Ovary (tissue), 9 donors: Measurements from ENCODE around the gene DMPK. TPM values are rescaled to one million over a fixed set of nuclear protein-coding genes. Genes with fewer than 3 reads are reported as not detected.

Experiments used
- DNase-seq, 5 donors: peaks; one replicate each; pipeline ENCODE4 v3.0.0-alpha.2; 2019 to 2020
- H3K27ac ChIP-seq, 2 donors: fragments of 200-600 bp; one replicate each; pipeline versions ENCODE4 v1.5.1 to v1.8.0; 2019 to 2022
- H3K27me3 ChIP-seq: fragments of 200-600 bp; one replicate; pipeline ENCODE4 v1.8.0; 2022
- H3K36me3 ChIP-seq: fragments of 200-600 bp; sonication (generic); one replicate; pipeline ENCODE4 v1.5.1; 2019
- H3K4me1 ChIP-seq: one replicate; pipeline ENCODE4 v1.8.1; 2013; ENCODE audit warnings: mild to moderate bottlenecking, moderate library complexity; ENCODE audit not compliant: insufficient read depth
- H3K4me3 ChIP-seq: fragments of 200-600 bp; sonication (generic); one replicate; pipeline ENCODE4 v1.5.1; 2017
- H3K9me3 ChIP-seq, 2 donors: fragments of 200-600 bp in 1 of 2; sonication (generic) in 1 of 2; one replicate each; pipeline versions ENCODE4 v1.5.1 to v1.8.1; 2013 to 2019; ENCODE audit warnings: mild to moderate bottlenecking in 1 of 2, moderate library complexity in 1 of 2
- EP300 ChIP-seq: sonication (generic); formaldehyde crosslinking; IDR thresholded peaks from one replicate; pipeline ENCODE4 v1.6.1; 2017; ENCODE audit warnings: antibody characterized with exemption
- POLR2A ChIP-seq: fragments of 450-650 bp; IDR thresholded peaks from one replicate; pipeline ENCODE4 v1.6.1; 2017; ENCODE audit warnings: antibody characterized with exemption, mild to moderate bottlenecking, moderate library complexity
- WGBS, 3 donors: extraction: QIAGEN DNeasy Blood & Tissue Kit in 1 of 3; methylation state at CpG; one replicate each; pipeline versions ENCODE4 v1.1.5 to v1.1.7; 2013 to 2017; 5-methylcytosine and 5-hydroxymethylcytosine counted together
- intact Hi-C, 4 donors: fragments of 100-400 bp; cut with DNase I; formaldehyde crosslinking; loops; one replicate each; pipeline versions ENCODE4 v1.11.0 to v1.15.1; 2022 to 2023
- polyA plus RNA-seq, 2 donors: library from polyadenylated mRNA; stranded (reverse); fragments of 200-250 nt in 1 of 2; fragments of 350-450 nt in 1 of 2; fragmentation: Illumina TruSeq in 1 of 2; extraction: RNeasy Lipid Tissue Mini Kit (QIAGEN cat#74804) in 1 of 2; gene quantifications; one replicate each; pipeline ENCODE4 v1.2.3, GENCODE V29; 2013 to 2014
- total RNA-seq, 7 donors: library from RNA; depleted of rRNA in 2 of 7; stranded (reverse); fragments of >200 nt in 2 of 7; fragmentation: NEBNext Ultra II Directional in 3 of 7; extraction: Animal tissue kit (Norgen Biotek cat#: 25700) in 3 of 7; gene quantifications; one replicate each; pipeline versions ENCODE4 v1.1.0 to v1.2.4, GENCODE V29; 2016 to 2023
- TF ChIP-seq, protein P1 (sequence below), 3 donors: fragments of 450-650 bp in 2 of 3; fragments of 200-600 bp in 1 of 3; IDR thresholded peaks; one replicate each; pipeline versions ENCODE4 v1.5.1 to v1.8.0; 2016 to 2022; ENCODE audit warnings: antibody characterized with exemption in 3 of 3, mild to moderate bottlenecking in 1 of 3
- donor health status: DM: no; HTN: no; CAD: no; lungs with moderate emphysema.
- donor health status: DM: no; HTN: no; CAD: no.
- donor health status: Bipolar disorder and iron deficiency.
- donor health status: DM: yes; HTN: yes; CAD: no.
- donor health status: DM: no; HTN: no; CAD: no.
- donor health status: DM: yes; HTN: yes; CAD: no.

Gene DMPK
- total and polyA plus RNA-seq, 9 donors, result 21.0 to 105 (median 56.7) TPM

DNA sequence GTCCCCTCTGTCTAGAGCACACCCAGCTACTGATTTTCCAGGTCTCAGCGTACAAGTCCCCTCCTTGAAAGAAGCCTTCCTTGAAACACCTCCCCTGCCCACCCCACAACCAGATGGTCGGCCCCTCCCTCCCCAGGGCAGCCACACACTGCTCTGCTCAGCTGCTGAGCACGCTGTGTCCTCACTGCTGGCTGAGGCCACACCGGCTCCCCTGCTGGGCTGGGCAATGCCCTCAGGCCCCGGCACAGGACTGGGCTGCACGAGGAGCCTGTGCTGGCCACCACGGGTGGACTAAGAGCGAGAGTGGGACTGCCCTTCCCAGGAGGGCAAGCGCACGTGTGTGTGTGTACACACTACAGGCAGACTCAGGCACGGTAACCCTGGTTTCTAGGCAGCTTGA lies 44.6 kb upstream of the DMPK start:
- Histone ChIP-seq H3K9me3 (no peaks in the 10 kb centered on the region), H3K27me3 (no peaks in the 10 kb centered on the region), H3K4me3 (no peak overlapping the region), H3K27ac (no peak overlapping the region), H3K4me1 (no peaks in the 10 kb centered on the region), H3K36me3 (no peaks in the 10 kb centered on the region)
- DNase-seq, result no peak
- intact Hi-C loops, result no loop called here
- WGBS, 3 donors, result 62 to 77% (median 66%) methylated on average over 11 of the region's 11 CpGs
- TF ChIP-seq, protein P1, sequence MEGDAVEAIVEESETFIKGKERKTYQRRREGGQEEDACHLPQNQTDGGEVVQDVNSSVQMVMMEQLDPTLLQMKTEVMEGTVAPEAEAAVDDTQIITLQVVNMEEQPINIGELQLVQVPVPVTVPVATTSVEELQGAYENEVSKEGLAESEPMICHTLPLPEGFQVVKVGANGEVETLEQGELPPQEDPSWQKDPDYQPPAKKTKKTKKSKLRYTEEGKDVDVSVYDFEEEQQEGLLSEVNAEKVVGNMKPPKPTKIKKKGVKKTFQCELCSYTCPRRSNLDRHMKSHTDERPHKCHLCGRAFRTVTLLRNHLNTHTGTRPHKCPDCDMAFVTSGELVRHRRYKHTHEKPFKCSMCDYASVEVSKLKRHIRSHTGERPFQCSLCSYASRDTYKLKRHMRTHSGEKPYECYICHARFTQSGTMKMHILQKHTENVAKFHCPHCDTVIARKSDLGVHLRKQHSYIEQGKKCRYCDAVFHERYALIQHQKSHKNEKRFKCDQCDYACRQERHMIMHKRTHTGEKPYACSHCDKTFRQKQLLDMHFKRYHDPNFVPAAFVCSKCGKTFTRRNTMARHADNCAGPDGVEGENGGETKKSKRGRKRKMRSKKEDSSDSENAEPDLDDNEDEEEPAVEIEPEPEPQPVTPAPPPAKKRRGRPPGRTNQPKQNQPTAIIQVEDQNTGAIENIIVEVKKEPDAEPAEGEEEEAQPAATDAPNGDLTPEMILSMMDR (IDR thresholded peaks at IDR 0.05), result no peak
- TF ChIP-seq EP300 (no peak), POLR2A (no peak)

DNA sequence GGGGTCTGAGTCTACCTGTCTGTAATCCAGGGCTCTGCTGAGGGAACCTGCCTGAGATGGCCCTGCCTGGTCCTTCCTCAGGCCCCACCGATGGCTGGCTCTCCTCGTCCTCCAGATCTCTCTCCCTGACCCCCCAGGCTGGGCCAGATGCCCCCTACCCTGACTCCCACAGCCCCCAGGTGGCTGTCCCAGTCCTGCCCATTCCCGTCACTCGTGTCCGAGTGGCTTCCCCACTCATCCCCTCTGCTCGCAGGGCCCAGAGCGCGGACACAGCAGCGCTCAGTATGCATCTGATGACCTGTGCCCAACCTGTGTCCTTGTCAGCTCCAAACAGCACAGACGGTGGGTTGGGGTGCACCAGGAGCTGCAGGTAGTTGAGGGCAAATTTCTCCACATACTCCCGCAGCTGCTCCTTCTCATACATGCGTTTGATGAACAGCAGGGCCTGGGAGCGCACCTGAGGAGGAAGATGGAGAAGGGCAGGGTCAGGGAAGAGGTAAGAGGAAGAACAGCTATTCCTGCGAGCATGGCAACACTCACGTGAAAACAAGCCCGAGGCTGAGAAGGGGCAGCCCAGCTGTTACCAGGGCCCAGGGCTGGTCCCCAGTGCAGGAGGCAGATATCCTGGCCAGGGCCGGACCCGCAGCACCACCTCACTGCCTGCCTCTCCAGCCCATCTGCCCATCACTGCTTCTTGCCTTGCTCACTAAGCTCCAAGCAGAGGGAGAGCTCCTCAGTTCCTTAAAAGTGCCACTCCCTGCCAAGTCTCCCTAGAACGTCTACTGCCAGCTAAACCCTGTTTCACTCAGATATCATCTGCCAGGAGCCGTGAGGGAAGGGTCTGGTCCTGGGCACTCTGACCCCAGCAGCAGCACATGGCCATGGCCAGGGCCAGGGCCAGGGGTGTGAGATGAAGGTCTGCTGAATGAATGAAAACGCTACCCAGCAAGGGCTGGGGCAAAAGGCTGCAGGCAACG lies 43.9 kb upstream of the DMPK start:
- Histone ChIP-seq H3K27ac (no peak overlapping the region), H3K27me3 (no peaks in the 10 kb centered on the region), H3K9me3 (no peaks in the 10 kb centered on the region), H3K4me1 (no peaks in the 10 kb centered on the region), H3K4me3 (no peak overlapping the region), H3K36me3 (no peaks in the 10 kb centered on the region)
- 71 to 78% (median 72%) methylated on average over 22 of the region's 22 CpGs for WGBS, 3 donors
- TF ChIP-seq POLR2A (no peak), EP300 (no peak)
- TF ChIP-seq, protein P1 (IDR thresholded peaks at IDR 0.05), result no peak
- intact Hi-C loops, result no loop called here
- no peak for DNase-seq

DNA sequence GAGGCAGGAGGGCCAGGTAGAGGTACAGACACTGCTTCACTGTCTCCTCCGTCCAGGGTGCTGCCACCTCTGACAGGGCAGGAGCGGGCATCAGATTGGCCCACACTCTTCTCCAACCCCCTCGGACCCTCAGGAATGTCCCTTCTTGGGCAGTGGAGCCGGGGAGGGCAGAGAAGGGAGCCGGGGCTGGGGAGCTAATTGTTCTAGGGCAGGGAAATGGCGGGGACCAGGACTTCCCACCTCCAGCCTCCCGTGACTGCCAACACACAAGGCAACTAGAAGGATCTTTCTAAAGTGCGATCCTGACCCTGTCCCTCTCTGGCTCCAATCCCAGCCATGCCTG lies 42.9 kb upstream of the DMPK start:
- no peaks in the 10 kb centered on the region for H3K4me1 ChIP-seq
- 89 to 92% (median 89%) methylated on average over 8 of the region's 8 CpGs for WGBS, 3 donors
- no peak overlapping the region for H3K4me3 ChIP-seq
- no peaks in the 10 kb centered on the region for H3K36me3 ChIP-seq
- no peaks in the 10 kb centered on the region for H3K27me3 ChIP-seq
- intact Hi-C loops, result no loop called here
- no peaks in the 10 kb centered on the region for H3K9me3 ChIP-seq
- H3K27ac ChIP-seq, result no peak overlapping the region
- TF ChIP-seq, protein P1 (IDR thresholded peaks at IDR 0.05), result no peak
- DNase-seq, result no peak

DNA sequence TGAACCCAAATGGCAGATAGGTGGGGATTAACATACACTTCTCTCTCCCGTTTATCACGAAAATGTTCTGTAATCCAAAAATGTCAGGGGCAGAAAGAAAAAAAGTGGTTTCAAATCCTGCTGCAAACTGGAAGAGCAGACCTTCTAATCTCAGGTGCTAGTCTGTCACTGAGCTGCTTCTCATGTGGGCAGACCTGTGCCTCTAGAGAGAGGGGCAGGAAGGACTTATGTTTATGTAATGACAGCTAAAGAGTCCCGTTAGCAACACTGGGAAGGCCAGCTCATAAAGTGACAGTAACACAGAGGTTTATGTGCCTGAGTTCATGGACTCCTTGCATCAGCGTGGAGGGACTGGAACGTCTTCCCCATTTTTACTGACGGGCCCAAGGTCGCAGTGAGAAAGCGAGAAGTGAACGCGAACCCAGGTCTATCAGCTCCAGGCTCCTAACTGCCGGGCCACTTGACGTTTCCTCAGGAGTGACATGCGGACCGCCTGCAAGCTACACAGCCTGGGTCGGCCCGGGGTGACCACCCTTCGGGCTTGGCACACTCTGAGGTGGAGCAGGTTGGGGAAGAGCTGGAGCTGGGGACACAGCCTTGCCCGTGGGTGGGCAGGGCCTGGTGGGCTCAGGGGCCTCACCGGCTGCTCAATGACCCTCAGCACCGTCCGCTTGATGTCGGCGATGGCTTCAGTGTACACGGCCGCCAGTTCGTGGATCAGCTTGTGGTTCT lies 42.4 kb upstream of the DMPK start:
- no peak for DNase-seq
- Histone ChIP-seq H3K9me3 (no peaks in the 10 kb centered on the region), H3K27me3 (no peaks in the 10 kb centered on the region), H3K4me1 (no peaks in the 10 kb centered on the region), H3K36me3 (no peaks in the 10 kb centered on the region), H3K27ac (no peak overlapping the region), H3K4me3 (no peak overlapping the region)
- TF ChIP-seq POLR2A (no peak), EP300 (no peak)
- TF ChIP-seq, protein P1 (IDR thresholded peaks at IDR 0.05), result no peak
- intact Hi-C loops, result no loop called here
- WGBS, 3 donors, result 81 to 83% (median 82%) methylated on average over 26 of the region's 26 CpGs
